Mesodermal cell (in vitro differentiated cells): Measurements from ENCODE around the gene SCN2B.

ENCODE experiments used
- H3K27ac ChIP-seq: 2 replicates; pipeline ENCODE4 v1.7.0; 2013; ENCODE audit warnings: mild to moderate bottlenecking, low read depth, low read length, moderate library complexity; ENCODE audit not compliant: severe bottlenecking
- H3K36me3 ChIP-seq: 2 replicates; pipeline ENCODE4 v1.7.1; 2013; ENCODE audit warnings: mild to moderate bottlenecking, low read length, moderate library complexity; ENCODE audit not compliant: control insufficient read depth, insufficient read depth
- H3K4me1 ChIP-seq: one replicate; pipeline ENCODE4 v1.7.1; 2013; ENCODE audit warnings: mild to moderate bottlenecking, low read length; ENCODE audit not compliant: insufficient read depth, control insufficient read depth, poor library complexity, severe bottlenecking
- H3K4me3 ChIP-seq: 2 replicates; pipeline ENCODE4 v1.7.0; 2013; ENCODE audit warnings: low read length, control low read depth, mild to moderate bottlenecking; ENCODE audit not compliant: insufficient read depth, poor library complexity, severe bottlenecking; ENCODE audit errors: extremely low read depth
- H3K9me3 ChIP-seq: 2 replicates; pipeline ENCODE4 v1.7.1; 2013; ENCODE audit warnings: mild to moderate bottlenecking, low read length, moderate library complexity; ENCODE audit not compliant: control insufficient read depth
- WGBS, 2 experiments: methylation state at CpG; one replicate each; pipeline ENCODE4 v1.1.5; 2013; ENCODE audit warnings: missing lambda C conversion rate in 2 of 2; ENCODE audit not compliant: insufficient coverage in 2 of 2; 5-methylcytosine and 5-hydroxymethylcytosine counted together

The SCN2B gene

GRCh38 chr11:118215765-118216164 is 39.3 kb upstream of the SCN2B start:
- Histone ChIP-seq H3K9me3 (no peaks in the 10 kb centered on the region), H3K36me3 (no peaks in the 10 kb centered on the region), H3K27ac (no peak overlapping the region), H3K4me1 (peaks cover 6% of the 10 kb centered on the region), H3K4me3 (no peak overlapping the region)
- 100% methylated on average over 1 to 2 of the region's 7 CpGs for WGBS, 2 experiments

GRCh38 chr11:118215262-118215661 is 38.8 kb upstream of the SCN2B start:
- Histone ChIP-seq H3K27ac (no peak overlapping the region), H3K36me3 (no peaks in the 10 kb centered on the region)
- no CpG with 5 or more reads among the region's 3 CpGs for WGBS, 2 experiments

DNA sequence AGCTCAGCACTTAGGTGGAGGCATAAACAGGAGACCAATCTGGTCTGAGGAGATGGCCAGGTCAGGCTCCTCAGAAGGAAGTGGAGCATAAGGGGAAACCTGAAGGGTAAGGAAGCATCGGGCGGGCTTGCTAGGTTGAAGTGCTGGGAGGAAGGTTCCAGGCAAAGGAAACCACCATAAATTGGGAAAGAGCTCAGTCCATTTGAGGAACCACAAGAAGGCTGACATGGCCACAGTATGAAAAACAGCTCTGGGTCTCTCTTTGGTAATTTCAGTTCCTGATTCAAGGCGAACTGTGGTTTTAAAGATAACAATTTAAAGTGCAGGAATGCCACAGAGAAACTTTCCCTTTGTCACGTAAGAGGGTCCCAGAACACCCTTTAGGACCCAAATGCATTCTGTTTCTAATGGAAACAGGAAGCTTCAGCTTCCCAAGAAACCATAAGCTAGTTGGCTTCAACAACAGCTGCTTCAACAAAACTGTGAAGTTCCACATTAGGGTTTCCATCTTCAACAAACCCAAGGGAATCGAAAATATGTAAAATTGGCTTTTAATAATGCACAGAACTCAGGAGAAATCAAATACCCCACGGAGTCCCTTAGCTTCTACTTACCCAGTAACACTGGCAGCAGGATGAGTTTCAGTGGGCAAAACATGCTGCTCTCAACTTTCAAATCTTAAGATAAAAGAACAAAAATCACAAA is 37.9 kb upstream of the SCN2B start:
- Histone ChIP-seq H3K4me1 (peaks cover 10% of the 10 kb centered on the region), H3K4me3 (no peak overlapping the region), H3K27ac (no peak overlapping the region), H3K36me3 (no peaks in the 10 kb centered on the region), H3K9me3 (no peaks in the 10 kb centered on the region)
- WGBS, 2 experiments, result 85 to 93% methylated on average over 2 to 4 of the region's 6 CpGs

More at GRCh38 chr11:118215262-118215661, 38.8 kb upstream of the SCN2B start:
- H3K4me1 ChIP-seq, result peaks cover 10% of the 10 kb centered on the region
- no peaks in the 10 kb centered on the region for H3K9me3 ChIP-seq
- no peak overlapping the region for H3K4me3 ChIP-seq

DNA sequence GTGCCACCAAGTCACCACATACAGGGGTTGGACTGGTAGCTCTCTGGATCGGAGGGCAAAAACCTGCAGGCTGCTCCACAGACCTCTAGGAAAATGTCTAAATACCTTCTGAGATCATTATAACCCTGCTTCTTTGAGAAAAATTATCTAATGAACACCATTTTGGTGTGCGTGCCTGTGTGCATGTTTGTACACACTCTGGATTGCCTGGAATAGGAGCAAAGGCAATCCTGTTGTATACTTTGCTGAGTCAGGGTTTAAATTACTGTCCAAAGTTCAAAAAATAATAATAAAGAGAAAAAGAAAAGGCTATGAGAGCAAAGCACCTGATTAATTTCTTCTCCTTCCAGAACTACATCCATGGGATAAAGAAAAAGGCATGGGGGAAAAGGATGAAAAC is 37.3 kb upstream of the SCN2B start:
- no peak overlapping the region for H3K27ac ChIP-seq
- 80 to 100% methylated on average over 1 of the region's 2 CpGs for WGBS, 2 experiments
- peaks cover 10% of the 10 kb centered on the region for H3K4me1 ChIP-seq
- H3K36me3 ChIP-seq, result no peaks in the 10 kb centered on the region
- H3K4me3 ChIP-seq, result no peak overlapping the region
- no peaks in the 10 kb centered on the region for H3K9me3 ChIP-seq

GRCh38 chr11:118213201-118213600 is 36.8 kb upstream of the SCN2B start:
- WGBS, 2 experiments, result 83 to 86% methylated on average over 1 to 3 of the region's 4 CpGs
- H3K36me3 ChIP-seq, result no peaks in the 10 kb centered on the region
- no peak overlapping the region for H3K4me3 ChIP-seq
- H3K27ac ChIP-seq, result no peak overlapping the region
- no peaks in the 10 kb centered on the region for H3K9me3 ChIP-seq
- peaks cover 10% of the 10 kb centered on the region for H3K4me1 ChIP-seq

GRCh38 chr11:118212781-118213191 is 36.3 kb upstream of the SCN2B start:
- no peak overlapping the region for H3K27ac ChIP-seq
- WGBS, 2 experiments, result 42 to 90% methylated on average over 2 of the region's 2 CpGs
- peaks cover 10% of the 10 kb centered on the region for H3K4me1 ChIP-seq
- H3K36me3 ChIP-seq, result no peaks in the 10 kb centered on the region
- H3K9me3 ChIP-seq, result no peaks in the 10 kb centered on the region
- no peak overlapping the region for H3K4me3 ChIP-seq

GRCh38 chr11:118212131-118212725 is 35.8 kb upstream of the SCN2B start:
- Histone ChIP-seq H3K9me3 (no peaks in the 10 kb centered on the region), H3K4me1 (peaks cover 10% of the 10 kb centered on the region), H3K27ac (no peak overlapping the region), H3K4me3 (no peak overlapping the region), H3K36me3 (no peaks in the 10 kb centered on the region)
- 81 to 85% methylated on average over 7 of the region's 7 CpGs for WGBS, 2 experiments

GRCh38 chr11:118211006-118211405 is 34.6 kb upstream of the SCN2B start:
- Histone ChIP-seq H3K4me1 (peaks cover 6% of the 10 kb centered on the region), H3K36me3 (no peaks in the 10 kb centered on the region), H3K4me3 (no peak overlapping the region), H3K27ac (no peak overlapping the region), H3K9me3 (no peaks in the 10 kb centered on the region)
- 0 to 60% methylated on average over 1 of the region's 6 CpGs for WGBS, 2 experiments

GRCh38 chr11:118210323-118210722 is 33.9 kb upstream of the SCN2B start:
- H3K27ac ChIP-seq, result no peak overlapping the region
- H3K4me1 ChIP-seq, result peaks cover 6% of the 10 kb centered on the region
- H3K36me3 ChIP-seq, result no peaks in the 10 kb centered on the region
- 91 to 95% methylated on average over 7 of the region's 7 CpGs for WGBS, 2 experiments
- H3K9me3 ChIP-seq, result no peaks in the 10 kb centered on the region
- no peak overlapping the region for H3K4me3 ChIP-seq

DNA sequence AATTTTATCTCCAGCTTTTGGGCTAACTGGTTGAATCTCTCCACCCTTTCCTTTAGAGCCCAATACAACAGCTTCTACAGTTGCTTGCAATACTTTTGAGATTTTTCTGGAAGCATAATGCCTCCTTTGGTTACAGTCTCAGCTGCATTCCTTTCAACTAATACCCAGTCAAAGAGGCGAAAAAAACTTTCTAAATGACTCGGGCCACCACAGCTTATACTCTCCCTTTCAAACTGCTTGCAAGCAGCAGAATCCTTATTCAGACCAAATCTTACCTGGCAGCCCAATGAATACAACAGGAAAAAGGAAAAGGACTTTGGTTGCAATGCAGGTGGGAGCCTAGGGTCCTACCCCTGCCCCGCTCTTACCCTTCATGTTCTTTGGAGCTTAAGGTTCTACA is 32.6 kb upstream of the SCN2B start:
- Histone ChIP-seq H3K9me3 (no peaks in the 10 kb centered on the region), H3K4me1 (peaks cover 6% of the 10 kb centered on the region), H3K27ac (no peak overlapping the region), H3K36me3 (no peaks in the 10 kb centered on the region), H3K4me3 (no peak overlapping the region)
- WGBS, 2 experiments, result 69 to 88% methylated on average over 1 to 2 of the region's 3 CpGs

- WGBS, 2 experiments, result no CpG with 5 or more reads among the region's 2 CpGs
- no peak overlapping the region for H3K4me3 ChIP-seq
- H3K9me3 ChIP-seq, result no peaks in the 10 kb centered on the region
- H3K27ac ChIP-seq, result no peak overlapping the region
- no peaks in the 10 kb centered on the region for H3K36me3 ChIP-seq
- peaks cover 6% of the 10 kb centered on the region for H3K4me1 ChIP-seq
These were observed 30.6 kb upstream of the SCN2B start for GRCh38 chr11:118207079-118207478.
